GM19035 (cell line): ENCODE measurements around the gene LPAR3.
"Not testable (repeated sequence)": the region's sequence is repeated elsewhere in the genome, so short reads cannot be mapped to it uniquely, and the experiment has no call there.

Source experiments
- ATAC-seq: cut with Tn5 transposase; IDR thresholded peaks from one replicate; pipeline ENCODE4 v1.9.1; 2021; ENCODE audit not compliant: unreplicated experiment

Gene LPAR3, protein sequence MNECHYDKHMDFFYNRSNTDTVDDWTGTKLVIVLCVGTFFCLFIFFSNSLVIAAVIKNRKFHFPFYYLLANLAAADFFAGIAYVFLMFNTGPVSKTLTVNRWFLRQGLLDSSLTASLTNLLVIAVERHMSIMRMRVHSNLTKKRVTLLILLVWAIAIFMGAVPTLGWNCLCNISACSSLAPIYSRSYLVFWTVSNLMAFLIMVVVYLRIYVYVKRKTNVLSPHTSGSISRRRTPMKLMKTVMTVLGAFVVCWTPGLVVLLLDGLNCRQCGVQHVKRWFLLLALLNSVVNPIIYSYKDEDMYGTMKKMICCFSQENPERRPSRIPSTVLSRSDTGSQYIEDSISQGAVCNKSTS

DNA sequence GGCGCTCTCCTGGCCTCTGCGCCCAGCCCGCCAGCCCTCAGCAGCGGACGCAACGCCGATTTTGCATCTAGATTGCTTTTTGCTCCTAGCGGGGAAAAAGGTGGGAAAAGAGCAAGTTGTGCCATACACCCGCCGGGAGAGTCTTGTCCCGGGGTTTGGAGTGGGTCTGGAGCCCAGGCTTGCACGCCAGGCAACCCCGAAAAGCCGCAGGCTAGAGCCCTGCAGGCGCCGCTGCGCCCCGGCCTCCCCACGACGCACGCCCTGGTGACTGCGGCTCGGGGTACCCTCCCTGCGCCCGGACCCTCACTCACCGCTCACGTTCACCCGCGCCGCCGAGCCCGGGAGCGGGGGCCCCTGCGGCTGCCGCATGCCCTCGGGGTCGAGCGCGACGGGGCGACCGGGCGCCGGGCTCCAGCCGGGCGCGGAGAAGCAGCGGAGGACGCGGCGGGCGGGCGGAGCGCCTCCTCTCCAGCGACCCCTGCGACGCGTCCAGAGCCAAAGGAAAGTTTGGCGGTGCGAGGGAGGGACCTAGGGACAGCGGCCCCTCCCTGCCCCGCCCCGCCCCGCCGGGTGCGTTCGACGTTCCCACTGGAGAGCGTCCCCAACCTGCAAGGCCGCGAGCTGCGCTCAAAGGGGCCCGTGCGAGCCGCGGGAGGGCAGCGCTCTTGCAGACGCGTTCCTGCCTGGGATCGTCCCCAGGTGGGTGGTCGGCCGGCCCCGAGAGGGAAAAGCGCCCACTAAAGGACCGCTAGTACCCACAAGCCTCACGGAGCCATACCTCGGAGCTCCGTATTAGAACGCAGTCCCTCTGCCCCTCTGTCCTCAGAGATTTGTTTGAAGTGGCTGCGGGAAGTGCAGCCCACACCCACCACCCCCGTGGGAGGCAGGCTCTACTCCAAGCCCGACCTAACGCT is at the start of gene LPAR3:
Gene LPAR3 (minus strand): TSS at position 502 of the 914 bp plus-strand sequence. CDS start 27,086 bp downstream, outside the sequence.
- no peak for ATAC-seq

DNA sequence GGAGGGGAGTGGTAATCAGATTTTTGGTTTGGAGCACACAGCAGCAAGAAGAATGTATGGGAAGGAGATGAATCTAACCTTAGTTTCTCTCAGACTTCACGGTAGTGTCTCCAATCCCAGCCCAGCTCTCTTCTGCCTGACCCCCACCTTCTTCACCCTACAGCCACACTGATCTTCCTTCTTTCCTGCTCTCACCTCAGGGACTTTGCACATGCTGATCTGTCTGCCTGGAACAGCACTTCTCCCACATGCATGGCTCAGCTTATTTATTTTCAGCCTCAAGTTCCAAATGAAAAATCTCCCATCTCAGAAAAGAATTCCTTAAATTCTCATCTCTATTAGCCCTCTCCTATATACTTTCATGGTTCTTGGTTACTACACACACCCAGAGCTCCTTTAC is 48.8 kb upstream of the LPAR3 start:
- no peak for ATAC-seq

DNA sequence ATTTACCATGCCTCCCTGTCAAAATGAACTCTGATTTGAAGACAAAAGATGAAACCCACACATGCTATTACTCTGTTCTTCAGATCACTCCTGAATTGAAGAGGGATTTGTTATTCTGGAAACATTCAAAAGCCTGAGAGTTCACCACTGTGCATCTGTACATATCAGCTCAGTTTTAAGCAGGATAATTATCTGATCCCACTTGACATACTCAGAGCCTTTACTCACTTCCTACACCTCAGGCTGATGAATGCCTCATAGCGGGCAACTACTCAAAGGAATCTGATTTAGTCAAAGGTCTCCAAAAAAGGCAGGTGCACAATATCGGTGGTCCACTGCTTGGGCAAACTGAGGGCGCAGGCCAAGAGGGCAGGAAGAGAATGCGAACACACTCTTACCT is 47.5 kb upstream of the LPAR3 start:
- ATAC-seq = no peak

DNA sequence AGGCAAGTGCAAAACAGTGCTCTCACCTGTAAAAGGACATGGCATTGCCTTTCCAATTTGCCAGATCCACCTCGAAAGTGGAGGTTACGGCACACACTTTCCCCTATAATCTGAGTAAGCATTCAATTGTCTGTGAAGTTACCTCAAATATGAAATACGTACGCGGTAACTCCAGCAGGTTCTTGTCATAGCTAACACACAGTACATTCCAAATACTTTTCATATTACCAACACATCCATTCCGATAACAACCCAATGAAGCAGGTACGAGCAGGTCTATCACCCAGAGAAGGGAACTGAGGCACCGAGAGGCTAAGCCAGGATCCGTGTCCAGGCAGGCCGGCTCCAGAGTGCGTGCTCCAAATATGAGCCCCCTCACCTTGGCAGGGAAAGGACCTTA is 46.8 kb upstream of the LPAR3 start:
- ATAC-seq = no peak

DNA sequence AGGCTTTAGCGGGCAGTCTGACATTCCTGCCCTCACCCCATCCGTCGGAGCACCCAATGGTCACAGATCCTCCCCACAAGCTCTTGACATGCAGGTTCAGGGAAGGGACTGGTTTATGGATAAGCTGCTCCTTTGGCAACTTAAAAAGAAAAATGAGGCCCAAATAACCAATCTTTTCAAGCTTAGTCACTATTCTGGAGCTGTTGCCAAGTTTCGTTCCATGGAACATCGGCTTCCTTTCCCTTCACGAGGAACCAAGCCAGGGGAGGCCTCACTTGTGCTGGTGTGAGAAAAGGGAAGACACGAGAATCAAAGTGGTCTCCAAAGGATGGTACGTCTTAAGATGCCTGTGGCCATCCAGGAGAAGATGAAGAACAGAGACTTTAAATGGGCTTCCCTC is 46.1 kb upstream of the LPAR3 start:
- ATAC-seq = no peak

DNA sequence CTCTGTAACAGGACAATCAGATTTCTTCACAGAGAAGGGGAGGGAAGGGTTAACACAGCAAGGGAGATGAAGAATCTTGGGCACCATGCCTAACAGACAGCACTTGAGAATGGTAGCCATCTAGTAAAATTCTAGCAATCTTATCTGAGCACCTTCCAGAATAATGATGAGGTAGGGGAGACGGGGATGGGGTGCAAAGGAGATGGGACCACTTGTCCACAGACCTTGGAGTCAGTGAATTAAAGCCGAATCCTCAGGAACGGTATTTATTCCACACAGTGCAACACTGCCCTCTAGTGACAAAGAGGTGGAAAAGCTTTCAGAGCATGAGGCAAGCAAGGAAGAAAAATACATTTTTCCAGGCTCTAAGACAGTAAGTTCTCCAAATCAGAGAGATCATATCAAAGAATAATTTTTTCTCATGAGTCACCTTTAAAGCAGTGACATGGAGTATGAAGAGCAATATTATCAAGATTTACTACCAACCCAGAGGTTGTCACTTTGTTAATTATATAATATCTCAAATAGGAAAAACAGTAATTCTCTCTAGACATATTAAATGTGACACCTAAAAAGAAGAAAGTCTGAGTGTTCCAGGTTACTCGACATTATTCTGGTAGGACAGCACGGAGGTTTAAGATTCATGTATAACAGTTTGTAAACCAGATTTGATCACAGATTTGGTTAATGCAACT is 43.3 kb upstream of the LPAR3 start:
- ATAC-seq = no peak

DNA sequence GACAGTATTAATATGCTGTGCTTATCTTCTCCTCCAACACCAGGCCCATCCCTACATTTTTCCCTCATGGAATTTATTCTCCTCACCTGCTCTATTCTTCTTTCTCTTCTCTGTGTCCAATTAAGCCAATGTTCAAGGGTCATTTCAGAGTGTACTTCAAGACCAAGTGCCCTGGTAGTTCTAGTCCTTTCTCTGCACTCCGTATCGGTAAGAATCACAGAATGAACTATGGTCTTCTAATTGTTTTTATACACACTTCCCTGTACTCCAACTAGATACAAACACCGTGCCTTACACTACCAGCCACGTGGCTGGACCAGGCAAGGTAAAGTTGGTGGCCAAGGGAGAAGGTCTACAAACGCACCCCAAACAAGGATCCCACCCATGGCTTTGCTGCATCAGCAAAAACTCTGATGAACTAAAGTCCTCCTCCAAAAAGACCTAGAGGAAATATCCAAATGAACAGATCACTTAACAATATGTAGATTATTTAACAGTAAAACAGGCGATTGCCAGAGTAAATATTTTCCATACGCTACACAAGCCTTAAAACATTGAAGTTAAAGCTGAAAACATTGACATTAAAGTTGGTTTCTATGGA is 40.1 kb upstream of the LPAR3 start:
- ATAC-seq = no peak

DNA sequence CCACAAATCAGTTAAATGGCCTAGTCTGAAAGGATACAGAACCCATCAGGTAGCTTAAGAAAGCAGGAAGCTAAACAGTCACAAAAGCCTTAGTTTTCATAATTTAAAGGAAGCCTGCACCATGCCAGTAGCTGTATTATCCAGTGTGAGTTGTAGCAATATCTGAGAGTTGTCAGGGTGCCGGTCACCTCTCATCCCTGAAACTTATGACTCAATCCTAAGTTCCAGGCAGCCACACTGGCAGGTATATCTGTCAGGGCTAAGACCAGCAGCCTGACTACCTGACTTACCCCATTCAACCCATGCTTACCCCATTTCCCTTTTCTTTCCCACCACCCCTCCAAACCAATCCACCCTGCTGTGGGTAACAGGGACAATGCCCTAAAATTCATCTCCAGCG is 37.8 kb upstream of the LPAR3 start:
- no peak for ATAC-seq

DNA sequence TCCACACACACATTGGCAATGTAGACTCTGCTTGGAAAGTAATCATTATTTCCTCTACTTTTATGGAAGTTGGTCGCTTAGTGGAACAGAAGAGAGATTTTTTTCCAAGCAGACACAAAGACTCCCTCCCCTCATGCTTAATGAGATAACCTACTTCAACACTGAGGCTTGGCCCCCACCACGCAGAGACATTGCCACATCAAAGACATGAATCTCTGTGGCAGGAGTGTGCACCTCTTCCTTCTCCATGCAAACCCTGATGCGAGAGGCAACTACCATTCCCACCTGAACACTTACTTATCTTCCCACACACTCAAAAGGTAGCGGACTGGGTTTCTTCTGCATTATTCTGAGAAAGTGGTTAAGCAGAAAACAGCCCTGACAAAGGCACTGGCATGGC is 37.3 kb upstream of the LPAR3 start:
- ATAC-seq = no peak

DNA sequence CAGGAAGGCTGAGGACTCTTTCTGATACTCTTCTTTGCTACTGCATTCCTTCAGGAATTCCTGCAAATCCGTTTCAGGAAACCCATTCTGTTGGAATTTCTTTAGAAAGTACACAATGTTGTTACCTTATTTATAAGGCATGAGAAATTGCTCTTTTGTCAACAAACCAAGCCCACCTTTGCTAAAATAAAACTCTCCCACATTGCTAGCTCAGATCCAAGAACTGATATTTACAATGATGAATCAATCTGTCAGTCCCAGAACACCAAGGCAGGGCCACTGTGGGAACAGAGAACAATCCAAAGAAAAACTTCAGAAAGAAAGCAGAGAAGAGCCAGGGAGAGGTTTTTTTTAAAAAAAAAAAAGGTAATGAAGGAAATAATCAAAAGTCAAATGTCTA is 36.6 kb upstream of the LPAR3 start:
- ATAC-seq = no peak

DNA sequence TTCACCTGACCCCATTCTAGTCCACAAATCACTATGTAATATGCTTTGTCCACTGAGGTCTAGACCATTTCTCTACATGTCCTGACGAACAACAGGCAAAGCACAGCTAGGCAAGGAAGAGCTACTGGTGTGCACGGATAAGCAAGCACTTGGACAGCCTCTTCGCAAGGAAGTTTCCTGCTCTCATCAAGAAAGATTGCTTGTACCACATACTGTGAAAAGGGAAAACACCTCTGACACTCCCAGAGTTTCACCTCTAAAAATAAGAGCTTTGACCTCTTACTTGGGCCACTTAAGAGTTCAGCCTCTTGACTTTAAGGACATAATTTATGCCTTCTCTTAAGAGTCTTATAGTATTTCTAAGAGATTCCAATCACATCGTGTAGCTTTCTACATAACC is 36.0 kb upstream of the LPAR3 start:
- no peak for ATAC-seq

DNA sequence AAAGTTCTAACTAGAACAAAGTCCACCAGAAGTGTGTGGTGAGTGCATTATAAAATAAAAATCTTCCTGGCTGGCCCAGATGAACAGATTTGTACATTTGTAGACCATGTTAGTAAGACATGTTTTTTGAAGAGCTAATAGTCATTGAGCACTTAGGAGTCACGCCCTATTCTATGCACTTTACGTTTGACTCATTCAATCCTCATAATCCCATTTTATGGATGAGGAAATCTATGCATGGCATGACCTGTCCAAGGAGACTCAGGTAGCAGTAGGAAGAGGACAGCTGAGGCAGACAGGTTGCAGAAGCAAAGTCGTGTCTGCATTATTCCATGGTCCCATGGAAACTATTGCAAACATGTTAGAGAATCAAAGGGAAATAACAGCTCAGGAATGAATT is 30.3 kb upstream of the LPAR3 start:
- ATAC-seq = no peak

DNA sequence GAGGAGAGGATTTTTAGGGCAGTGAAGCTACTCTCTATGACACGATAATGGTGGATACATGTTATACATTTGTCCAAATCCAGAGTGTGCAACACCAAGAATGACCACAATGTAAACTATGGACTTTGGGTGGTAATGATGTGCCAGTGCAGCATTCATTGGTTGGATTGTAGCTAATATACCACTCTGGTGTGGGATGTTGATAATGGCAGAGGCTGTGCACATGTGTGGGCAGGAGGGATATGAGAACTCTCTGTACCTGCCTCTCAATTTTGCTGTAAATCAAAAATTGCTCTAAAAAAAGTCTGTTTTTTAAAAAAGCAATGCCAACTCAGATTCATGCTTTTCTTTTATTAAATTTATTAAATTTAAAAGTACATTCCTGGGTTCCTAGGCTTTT is 27.2 kb upstream of the LPAR3 start:
- ATAC-seq = no peak

DNA sequence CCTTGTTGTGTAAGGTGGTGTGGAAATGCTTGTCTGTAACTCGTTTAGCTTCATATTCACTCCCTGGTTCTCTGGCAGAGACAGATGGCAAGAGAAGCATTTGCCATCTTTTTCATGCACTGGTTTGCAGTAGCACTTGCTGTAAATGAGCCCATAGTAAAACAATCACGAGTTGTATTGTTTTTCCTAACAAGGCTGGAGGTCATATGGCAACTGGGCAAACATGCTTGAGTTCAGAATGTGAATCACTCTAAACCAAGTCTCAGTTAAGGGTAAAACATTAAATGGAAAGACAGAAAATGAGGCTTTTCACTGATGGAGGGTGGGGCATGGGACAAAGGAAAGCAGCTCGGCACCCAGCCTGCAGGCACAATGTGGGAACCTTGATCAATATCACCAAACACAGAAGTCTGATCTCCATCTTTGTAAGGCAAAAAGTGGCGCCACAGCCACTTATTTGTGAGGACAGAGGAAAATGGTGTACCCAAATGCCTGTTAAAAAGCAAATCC is 26.5 kb upstream of the LPAR3 start:
- ATAC-seq = no peak

DNA sequence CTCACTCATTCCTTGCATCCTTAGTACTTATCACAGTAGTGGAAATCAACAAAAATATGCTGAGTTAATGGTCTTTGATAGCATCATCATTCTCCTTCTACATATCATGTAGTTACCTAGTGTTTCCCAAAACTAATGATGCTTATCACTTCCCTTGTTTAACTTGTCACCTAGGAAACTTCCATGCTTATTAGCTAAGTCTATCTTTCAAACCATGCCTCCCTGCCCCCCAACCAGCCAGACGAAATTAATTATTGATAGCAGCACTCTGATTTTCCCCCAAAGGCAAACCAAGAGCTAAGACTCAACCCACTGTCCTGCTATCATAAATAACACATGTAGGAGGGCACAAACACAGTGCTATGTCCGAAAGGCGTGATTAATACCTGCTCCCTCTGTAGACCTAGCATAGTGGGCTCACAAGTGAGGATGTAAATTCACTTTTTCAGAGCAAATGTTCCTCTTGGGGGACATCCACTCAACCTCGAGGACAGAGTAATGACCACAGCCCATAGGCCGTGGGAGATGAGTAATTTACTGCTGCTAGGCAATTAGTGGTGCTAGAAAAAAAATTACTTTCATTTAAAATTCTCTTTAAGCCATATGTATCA is 25.8 kb upstream of the LPAR3 start:
- ATAC-seq = no peak

DNA sequence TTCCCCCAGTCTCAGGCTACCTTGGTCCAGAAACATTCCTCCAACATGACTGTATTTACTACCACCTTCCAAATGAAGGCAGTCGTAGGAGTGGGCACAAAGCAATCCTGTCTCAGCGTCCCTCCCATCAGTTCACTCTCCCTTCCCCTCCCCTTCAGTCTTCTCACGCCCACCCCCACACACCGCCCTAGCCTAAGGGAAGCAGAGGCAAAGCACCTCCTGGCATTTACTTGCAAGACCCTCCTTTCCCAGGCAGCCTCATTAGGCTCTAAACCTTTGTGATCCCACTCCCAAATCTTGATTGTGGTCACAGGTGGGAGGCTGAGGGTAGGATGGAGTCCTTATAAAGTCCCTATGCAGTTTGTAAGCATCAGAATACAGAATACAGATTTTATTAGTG is 23.9 kb upstream of the LPAR3 start:
- ATAC-seq = no peak

DNA sequence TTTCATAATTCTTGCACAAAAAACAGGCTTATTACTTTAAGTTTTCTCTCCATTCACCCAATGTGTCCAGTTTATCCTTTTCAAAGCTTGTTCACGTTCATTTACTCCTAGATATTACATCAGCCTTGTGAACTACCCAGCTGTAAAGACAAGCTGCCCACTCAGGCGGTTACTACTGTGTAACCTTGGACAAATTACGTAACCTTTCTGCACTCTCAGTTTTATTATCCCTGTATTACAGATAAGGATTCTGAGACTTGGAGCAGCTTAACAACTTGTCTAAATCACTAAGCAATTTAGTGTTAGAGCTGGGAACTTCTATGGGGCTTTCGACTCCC is 20.5 kb upstream of the LPAR3 start:
- ATAC-seq = no peak

DNA sequence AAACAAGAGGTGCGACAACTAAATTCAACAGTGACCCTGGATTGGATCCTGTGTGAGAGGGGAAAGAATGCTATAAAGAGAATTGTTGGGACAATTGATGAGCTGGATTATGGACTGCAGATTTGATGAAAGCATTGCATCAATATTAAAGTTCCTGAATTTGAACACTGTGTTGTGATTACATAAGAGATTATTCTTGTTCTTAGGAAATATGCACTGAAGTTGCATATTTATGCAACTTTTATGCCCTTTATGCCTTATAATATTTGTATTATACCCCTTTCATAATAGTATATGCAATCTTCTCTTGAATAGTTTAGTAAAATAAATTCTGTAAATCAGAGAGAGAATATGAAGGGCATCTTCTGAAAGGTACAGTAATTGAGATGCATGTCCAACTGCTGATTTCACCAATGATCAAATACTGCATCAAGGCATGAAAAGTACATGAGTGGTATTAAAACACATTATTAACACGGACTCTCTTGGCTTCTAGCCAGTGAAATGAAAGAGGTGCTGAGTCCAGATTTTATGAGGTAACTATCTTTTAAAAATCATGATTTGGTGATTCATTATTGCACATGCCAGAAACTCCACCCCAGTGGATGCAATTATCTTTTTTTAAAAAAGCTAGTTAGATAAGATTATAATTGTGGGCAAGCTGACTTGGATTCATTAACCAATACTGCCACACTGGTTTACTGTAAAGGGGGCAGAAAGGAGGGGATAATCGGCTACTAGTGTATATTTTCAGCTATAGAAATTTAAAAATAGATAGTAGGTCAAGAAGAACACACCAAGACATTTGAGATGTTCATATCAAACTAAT is 19.9 kb upstream of the LPAR3 start:
- no peak for ATAC-seq

DNA sequence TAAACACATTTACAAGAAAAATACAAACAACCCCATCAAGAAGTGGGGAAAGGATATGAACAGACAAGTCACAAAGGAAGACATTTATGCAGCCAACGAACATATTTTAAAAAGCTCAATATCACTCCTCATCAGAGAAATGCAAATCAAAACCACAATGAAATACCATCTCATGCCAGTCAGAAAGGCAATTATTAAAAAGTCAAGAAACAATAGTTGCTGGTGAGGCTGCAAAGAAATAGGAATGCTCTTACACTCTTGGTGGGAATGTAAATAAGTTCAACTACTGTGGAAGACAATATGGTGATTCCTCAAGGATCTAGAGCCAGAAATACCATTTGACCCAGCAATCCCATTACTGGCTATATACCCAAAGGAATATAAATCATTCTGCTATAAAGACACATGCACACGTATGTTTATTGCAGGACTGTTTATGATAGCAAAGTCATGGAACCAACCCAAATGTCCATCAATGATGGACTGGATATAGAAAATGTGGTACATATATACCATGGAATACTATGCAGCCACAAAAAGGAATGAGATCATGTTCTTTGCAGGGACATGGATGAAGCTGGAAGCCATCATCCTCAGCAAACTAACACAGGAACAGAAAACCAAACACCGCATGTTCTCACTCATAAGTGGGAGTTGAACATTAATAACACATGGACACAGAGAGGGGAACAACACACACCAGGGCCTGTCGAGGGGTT is 15.9 kb upstream of the LPAR3 start:
- not testable (repeated sequence) for ATAC-seq
